Duodenal mucosa (tissue), 2 donors: ENCODE measurements around the gene SLC25A26.
"Not testable (repeated sequence)": the region's sequence is repeated elsewhere in the genome, so short reads cannot be mapped to it uniquely, and the experiment has no call there.

ENCODE experiments used
- H3K27ac ChIP-seq: one replicate; pipeline ENCODE4 v1.7.0; 2013; ENCODE audit warnings: low read depth, low read length
- H3K27me3 ChIP-seq, 2 donors: one replicate each; pipeline ENCODE4 v1.7.0; 2013; ENCODE audit warnings: low read length in 2 of 2, control low read depth in 1 of 2; ENCODE audit not compliant: insufficient read depth in 2 of 2, control insufficient read depth in 1 of 2
- H3K36me3 ChIP-seq, 2 donors: one replicate each; pipeline ENCODE4 v1.7.0; 2013; ENCODE audit warnings: low read length in 2 of 2, control low read depth in 1 of 2; ENCODE audit not compliant: insufficient read depth in 2 of 2, control insufficient read depth in 1 of 2
- H3K4me1 ChIP-seq, 2 donors: one replicate each; pipeline ENCODE4 v1.7.0; 2013; ENCODE audit warnings: low read length in 2 of 2, control low read depth in 1 of 2; ENCODE audit not compliant: insufficient read depth in 2 of 2, control insufficient read depth in 1 of 2
- H3K4me3 ChIP-seq, 2 donors: one replicate each; pipeline ENCODE4 v1.7.0; 2013; ENCODE audit warnings: low read length in 2 of 2, low read depth in 1 of 2
- H3K9ac ChIP-seq, 2 donors: one replicate each; pipeline ENCODE4 v1.7.0; 2013; ENCODE audit warnings: low read length in 2 of 2, low read depth in 1 of 2
- H3K9me3 ChIP-seq, 2 donors: one replicate each; pipeline ENCODE4 v1.7.0; 2013; ENCODE audit warnings: low read length in 2 of 2, control low read depth in 1 of 2; ENCODE audit not compliant: control insufficient read depth in 1 of 2

The SLC25A26 gene

DNA sequence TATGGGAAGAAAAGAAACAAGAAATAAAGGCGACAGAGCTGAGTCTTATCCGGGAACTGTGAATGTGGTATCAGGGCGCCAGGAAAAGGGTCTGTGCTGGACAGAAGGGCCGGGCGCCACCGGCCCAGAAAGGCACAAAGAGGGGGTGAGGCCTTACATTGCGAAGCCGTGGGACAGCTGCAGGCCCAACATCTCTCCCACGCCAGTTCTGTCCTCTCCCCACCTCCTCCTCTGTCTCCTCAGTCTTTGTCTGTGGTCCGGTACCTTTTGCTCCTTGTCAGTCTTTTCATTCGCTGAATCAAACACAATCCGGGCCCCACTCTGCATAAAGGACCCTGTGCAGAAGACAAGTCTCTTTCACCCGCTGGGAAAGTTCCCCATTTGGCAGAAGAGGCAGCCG is 198.2 kb downstream of the SLC25A26 start:
- Histone ChIP-seq H3K27me3 (no peaks in the 10 kb centered on the region), H3K4me3 (no peak overlapping the region), H3K36me3 (peaks cover 10 to 37% of the 10 kb centered on the region in 2 donors), H3K9ac (no peak overlapping the region), H3K27ac (no peak overlapping the region), H3K4me1 (peaks cover 3 to 10% of the 10 kb centered on the region in 2 donors), H3K9me3 (peaks cover 7% of the 10 kb centered on the region in 2 donors)

- not testable (repeated sequence) for H3K4me3 ChIP-seq, H3K4me1 ChIP-seq, H3K27me3 ChIP-seq, H3K9me3 ChIP-seq, H3K9ac ChIP-seq, H3K27ac ChIP-seq
- peaks cover 0 to 20% of the 10 kb centered on the region in 2 donors for H3K36me3 ChIP-seq
Observed at GRCh38 chr3:66421144-66421543, 200.3 kb downstream of the SLC25A26 start.

DNA sequence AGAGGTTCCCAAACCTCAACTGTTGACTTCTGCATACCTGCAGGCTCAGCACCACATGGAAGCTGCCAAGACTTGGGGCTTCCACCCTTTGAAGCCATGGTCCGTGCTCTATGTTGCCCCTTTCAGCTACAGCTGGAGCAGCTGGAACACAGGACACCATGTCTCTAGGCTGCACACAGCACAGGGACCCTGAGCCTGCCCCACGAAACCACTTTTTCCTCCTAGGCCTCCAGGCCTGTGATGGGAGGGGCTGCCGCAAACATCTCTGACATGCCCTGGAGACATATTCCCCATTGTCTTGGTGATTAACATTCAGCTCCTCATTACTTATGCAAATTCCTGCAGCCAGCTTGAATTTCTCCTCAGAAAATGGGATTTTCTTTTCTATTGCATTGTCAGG is 201.1 kb downstream of the SLC25A26 start:
- H3K4me1 ChIP-seq, H3K9me3 ChIP-seq, H3K4me3 ChIP-seq, H3K27me3 ChIP-seq, H3K9ac ChIP-seq, H3K27ac ChIP-seq: not testable (repeated sequence)
- H3K36me3 ChIP-seq: peaks cover 0 to 13% of the 10 kb centered on the region in 2 donors

DNA sequence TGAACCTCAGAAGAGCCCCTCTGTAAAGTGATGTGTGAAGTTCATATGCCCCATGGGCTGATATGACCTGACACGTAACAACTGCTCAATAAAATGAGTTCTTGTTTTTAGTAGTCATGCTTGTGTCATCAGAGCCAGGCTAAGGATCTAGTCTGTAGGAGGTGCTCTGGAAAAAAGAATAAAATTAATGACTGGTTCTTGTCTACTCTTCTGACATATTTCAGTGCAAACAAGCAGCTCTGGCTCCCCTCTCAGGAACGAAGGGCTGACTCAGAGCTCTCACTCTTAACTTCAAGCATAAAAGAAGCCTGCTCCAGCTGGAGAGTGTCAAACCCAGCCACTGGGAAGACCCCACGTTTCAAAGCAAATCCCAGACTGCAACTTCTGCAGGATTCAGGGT is 203.0 kb downstream of the SLC25A26 start:
- H3K9ac ChIP-seq: no peak overlapping the region
- H3K27ac ChIP-seq: no peak overlapping the region
- H3K4me3 ChIP-seq: no peak overlapping the region
- H3K9me3 ChIP-seq: peaks cover 7% of the 10 kb centered on the region in 2 donors
- no peaks in the 10 kb centered on the region for H3K27me3 ChIP-seq
- peaks cover 15 to 16% of the 10 kb centered on the region in 2 donors for H3K4me1 ChIP-seq
- peaks cover 0 to 12% of the 10 kb centered on the region in 2 donors for H3K36me3 ChIP-seq

DNA sequence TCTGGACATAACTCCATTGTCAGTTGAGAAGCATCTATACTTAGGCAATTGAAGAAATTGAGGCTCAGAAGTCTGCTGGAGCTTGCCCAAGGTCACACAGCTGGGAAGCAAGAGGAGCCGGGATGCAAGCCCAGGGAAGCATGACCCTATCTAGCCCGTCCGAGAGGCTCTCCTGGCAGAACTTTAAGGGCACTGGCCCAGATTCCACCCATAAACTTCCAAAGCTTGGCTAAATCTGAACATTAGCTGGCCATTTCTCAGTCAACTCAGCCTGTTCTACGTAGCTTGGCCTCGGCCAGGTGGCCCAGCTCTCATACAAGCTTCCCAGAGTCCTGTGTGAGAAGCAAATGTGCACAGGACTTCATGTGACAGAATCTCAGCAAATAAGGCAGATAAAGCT is 204.2 kb downstream of the SLC25A26 start:
- no peaks in the 10 kb centered on the region for H3K27me3 ChIP-seq
- H3K27ac ChIP-seq: no peak overlapping the region
- peaks cover 7% of the 10 kb centered on the region in 2 donors for H3K9me3 ChIP-seq
- H3K4me1 ChIP-seq: peaks cover 19 to 21% of the 10 kb centered on the region in 2 donors
- H3K9ac ChIP-seq: no peak overlapping the region
- H3K4me3 ChIP-seq: no peak overlapping the region
- H3K36me3 ChIP-seq: peaks cover 0 to 12% of the 10 kb centered on the region in 2 donors

GRCh38 chr3:66425576-66426114 is 204.8 kb downstream of the SLC25A26 start:
- Histone ChIP-seq H3K27me3 (no peaks in the 10 kb centered on the region), H3K9ac (no peak overlapping the region), H3K36me3 (peaks cover 0 to 9% of the 10 kb centered on the region in 2 donors), H3K9me3 (peaks cover 7% of the 10 kb centered on the region in 2 donors), H3K4me3 (no peak overlapping the region), H3K27ac (no peak overlapping the region), H3K4me1 (peaks cover 19 to 21% of the 10 kb centered on the region in 2 donors)

DNA sequence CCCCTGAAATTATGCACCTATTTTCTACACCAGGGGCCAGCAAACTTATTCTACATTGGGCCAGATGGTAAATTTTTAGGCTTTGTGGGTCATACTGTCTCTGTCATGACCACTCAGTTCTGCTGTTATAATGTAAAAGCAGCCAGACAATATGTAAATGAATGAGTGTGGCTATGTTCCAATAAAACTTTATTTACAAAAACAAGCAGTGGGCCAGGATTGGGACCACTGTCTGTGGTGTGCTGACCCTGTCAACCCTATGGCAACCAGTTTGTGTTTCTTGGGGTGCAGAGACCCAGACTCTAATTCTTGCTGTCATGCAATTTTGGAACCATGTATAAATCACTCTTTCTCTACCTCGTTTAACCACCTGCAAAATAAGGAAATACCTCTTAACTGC is 205.3 kb downstream of the SLC25A26 start:
- no peaks in the 10 kb centered on the region for H3K27me3 ChIP-seq
- no peak overlapping the region for H3K9ac ChIP-seq
- H3K36me3 ChIP-seq: peaks cover 0 to 7% of the 10 kb centered on the region in 2 donors
- H3K27ac ChIP-seq: no peak overlapping the region
- peaks cover 19 to 21% of the 10 kb centered on the region in 2 donors for H3K4me1 ChIP-seq
- H3K4me3 ChIP-seq: no peak overlapping the region
- peaks cover 7% of the 10 kb centered on the region in 2 donors for H3K9me3 ChIP-seq

- Histone ChIP-seq H3K9ac (no peak overlapping the region), H3K27ac (no peak overlapping the region), H3K36me3 (peaks cover 0 to 12% of the 10 kb centered on the region in 2 donors), H3K27me3 (no peaks in the 10 kb centered on the region), H3K9me3 (no peaks in the 10 kb centered on the region), H3K4me3 (no peak overlapping the region), H3K4me1 (peaks cover 30 to 33% of the 10 kb centered on the region in 2 donors)
Observed at GRCh38 chr3:66427352-66427751, 206.6 kb downstream of the SLC25A26 start.

GRCh38 chr3:66427951-66428474 is 207.2 kb downstream of the SLC25A26 start:
- Histone ChIP-seq H3K9ac (no peak overlapping the region), H3K4me3 (no peak overlapping the region), H3K27me3 (no peaks in the 10 kb centered on the region), H3K9me3 (no peaks in the 10 kb centered on the region), H3K36me3 (peaks cover 0 to 12% of the 10 kb centered on the region in 2 donors), H3K27ac (no peak overlapping the region), H3K4me1 (peaks cover 36 to 38% of the 10 kb centered on the region in 2 donors)
